ENCODE results near the gene HDAC4. TPM values are rescaled to one million over a fixed set of nuclear protein-coding genes. Genes with fewer than 3 reads are reported as not detected.

Gene HDAC4
- polyA plus RNA-seq, 1 donor from 2014 or later, result 2.8 TPM

- Mint-ChIP-seq H3K9me3 (no peaks in the 10 kb centered on the region), H3K4me3 (peak overlapping the region in 1 of 4 donors; percentile 27), H3K27me3 (no peaks in the 10 kb centered on the region), H3K36me3 (peaks cover 3% of the 10 kb centered on the region), H3K27ac (no peak overlapping the region), H3K4me1 (no peaks in the 10 kb centered on the region)
Observed at GRCh38 chr2:239099474-239099873, 301.3 kb downstream of the HDAC4 start.

GRCh38 chr2:239098288-239098970 is 302.4 kb downstream of the HDAC4 start:
- H3K9me3 Mint-ChIP-seq, result no peaks in the 10 kb centered on the region
- no peaks in the 10 kb centered on the region for H3K27me3 Mint-ChIP-seq
- H3K4me1 Mint-ChIP-seq, result no peaks in the 10 kb centered on the region
- no peak overlapping the region for H3K4me3 Mint-ChIP-seq
- H3K36me3 Mint-ChIP-seq, result peaks cover 3% of the 10 kb centered on the region
- H3K27ac Mint-ChIP-seq, result no peak overlapping the region

GRCh38 chr2:239097428-239097696 is 303.5 kb downstream of the HDAC4 start:
- Mint-ChIP-seq H3K27ac (no peak overlapping the region), H3K27me3 (no peaks in the 10 kb centered on the region), H3K36me3 (peaks cover 3% of the 10 kb centered on the region), H3K9me3 (no peaks in the 10 kb centered on the region), H3K4me1 (no peaks in the 10 kb centered on the region), H3K4me3 (no peak overlapping the region)

- Mint-ChIP-seq H3K36me3 (peaks cover 3% of the 10 kb centered on the region), H3K4me1 (no peaks in the 10 kb centered on the region), H3K9me3 (no peaks in the 10 kb centered on the region), H3K27me3 (no peaks in the 10 kb centered on the region), H3K27ac (no peak overlapping the region), H3K4me3 (no peak overlapping the region)
Observed at GRCh38 chr2:239096676-239097427, 304.0 kb downstream of the HDAC4 start.

- H3K27me3 Mint-ChIP-seq, result no peaks in the 10 kb centered on the region
- H3K4me1 Mint-ChIP-seq, result no peaks in the 10 kb centered on the region
- no peaks in the 10 kb centered on the region for H3K9me3 Mint-ChIP-seq
- peaks cover 3% of the 10 kb centered on the region for H3K36me3 Mint-ChIP-seq
- no peak overlapping the region for H3K4me3 Mint-ChIP-seq
- H3K27ac Mint-ChIP-seq, result no peak overlapping the region
Observed at GRCh38 chr2:239095460-239096081, 305.2 kb downstream of the HDAC4 start.

GRCh38 chr2:239094867-239095266 is 306.0 kb downstream of the HDAC4 start:
- Mint-ChIP-seq H3K9me3 (no peaks in the 10 kb centered on the region), H3K36me3 (peaks cover 3% of the 10 kb centered on the region), H3K27ac (peak overlapping the region in 1 of 3 donors; percentile 73), H3K4me1 (no peaks in the 10 kb centered on the region), H3K4me3 (no peak overlapping the region), H3K27me3 (no peaks in the 10 kb centered on the region)

GRCh38 chr2:239093952-239094351 is 306.9 kb downstream of the HDAC4 start:
- H3K4me1 Mint-ChIP-seq, result no peaks in the 10 kb centered on the region
- no peaks in the 10 kb centered on the region for H3K27me3 Mint-ChIP-seq
- H3K9me3 Mint-ChIP-seq, result no peaks in the 10 kb centered on the region
- H3K27ac Mint-ChIP-seq, result no peak overlapping the region
- H3K36me3 Mint-ChIP-seq, result no peaks in the 10 kb centered on the region
- H3K4me3 Mint-ChIP-seq, result no peak overlapping the region

GRCh38 chr2:239093542-239093941 is 307.3 kb downstream of the HDAC4 start:
- Mint-ChIP-seq H3K4me3 (no peak overlapping the region), H3K27ac (no peak overlapping the region), H3K36me3 (no peaks in the 10 kb centered on the region), H3K9me3 (no peaks in the 10 kb centered on the region), H3K27me3 (no peaks in the 10 kb centered on the region), H3K4me1 (no peaks in the 10 kb centered on the region)

GRCh38 chr2:239092571-239093294 is 308.1 kb downstream of the HDAC4 start:
- H3K27ac Mint-ChIP-seq, result no peak overlapping the region
- H3K27me3 Mint-ChIP-seq, result no peaks in the 10 kb centered on the region
- H3K36me3 Mint-ChIP-seq, result no peaks in the 10 kb centered on the region
- H3K4me3 Mint-ChIP-seq, result no peak overlapping the region
- no peaks in the 10 kb centered on the region for H3K9me3 Mint-ChIP-seq
- no peaks in the 10 kb centered on the region for H3K4me1 Mint-ChIP-seq

- H3K36me3 Mint-ChIP-seq, result no peaks in the 10 kb centered on the region
- no peaks in the 10 kb centered on the region for H3K4me1 Mint-ChIP-seq
- peaks cover 0 to under 1% (median 0%) of the 10 kb centered on the region in 3 donors for H3K9me3 Mint-ChIP-seq
- no peak overlapping the region for H3K27ac Mint-ChIP-seq
- H3K4me3 Mint-ChIP-seq, result no peak overlapping the region
- H3K27me3 Mint-ChIP-seq, result no peaks in the 10 kb centered on the region
Observed at GRCh38 chr2:239089884-239090283, 310.9 kb downstream of the HDAC4 start.

- Mint-ChIP-seq H3K27me3 (no peaks in the 10 kb centered on the region), H3K36me3 (no peaks in the 10 kb centered on the region), H3K27ac (no peak overlapping the region), H3K9me3 (peaks cover 0 to 2% (median 2%) of the 10 kb centered on the region in 3 donors), H3K4me3 (no peak overlapping the region), H3K4me1 (no peaks in the 10 kb centered on the region)
Observed at GRCh38 chr2:239087046-239087710, 313.6 kb downstream of the HDAC4 start.

- Mint-ChIP-seq H3K27me3 (no peaks in the 10 kb centered on the region), H3K4me3 (no peak overlapping the region), H3K27ac (no peak overlapping the region), H3K9me3 (peaks cover 0 to 2% (median 2%) of the 10 kb centered on the region in 3 donors), H3K4me1 (no peaks in the 10 kb centered on the region), H3K36me3 (no peaks in the 10 kb centered on the region)
Observed at GRCh38 chr2:239086325-239087020, 314.3 kb downstream of the HDAC4 start.

- Mint-ChIP-seq H3K4me3 (no peak overlapping the region), H3K9me3 (peaks cover 0 to 2% (median 2%) of the 10 kb centered on the region in 3 donors), H3K4me1 (no peaks in the 10 kb centered on the region), H3K36me3 (no peaks in the 10 kb centered on the region), H3K27me3 (no peaks in the 10 kb centered on the region), H3K27ac (no peak overlapping the region)
Observed at GRCh38 chr2:239085201-239085992, 315.4 kb downstream of the HDAC4 start.

- H3K36me3 Mint-ChIP-seq, result peaks cover 2% of the 10 kb centered on the region
- no peaks in the 10 kb centered on the region for H3K4me1 Mint-ChIP-seq
- no peaks in the 10 kb centered on the region for H3K27me3 Mint-ChIP-seq
- no peak overlapping the region for H3K27ac Mint-ChIP-seq
- peaks cover 0 to 2% (median 2%) of the 10 kb centered on the region in 3 donors for H3K9me3 Mint-ChIP-seq
- H3K4me3 Mint-ChIP-seq, result no peak overlapping the region
Observed at GRCh38 chr2:239084007-239084406, 316.8 kb downstream of the HDAC4 start.
